SJSA1 (cell line): Measurements from ENCODE around the gene FANCC. TPM values are rescaled to one million over a fixed set of nuclear protein-coding genes. Genes with fewer than 3 reads are reported as not detected.
"Not testable (repeated sequence)": the region's sequence is repeated elsewhere in the genome, so short reads cannot be mapped to it uniquely, and the experiment has no call there.

Experiments used
- DNase-seq, 2 experiments: peaks; one replicate each; pipeline ENCODE4 v3.0.0-alpha.2; 2015 to 2020; ENCODE audit warnings: low spot score in 2 of 2, low read depth in 1 of 2
- H3K27ac ChIP-seq: fragments of 250-450 bp; sonication (Bioruptor Pico); 2 replicates; pipeline ENCODE4 v1.5.1; 2020; ENCODE audit warnings: mild to moderate bottlenecking, moderate library complexity
- H3K27me3 ChIP-seq: fragments of 250-450 bp; sonication (Bioruptor Pico); replicated peaks from 2 replicates; pipeline ENCODE4 v1.5.1; 2020; ENCODE audit warnings: mild to moderate bottlenecking, moderate library complexity
- H3K36me3 ChIP-seq: fragments of 250-450 bp; sonication (Bioruptor Pico); 2 replicates; pipeline ENCODE4 v1.5.1; 2020; ENCODE audit warnings: mild to moderate bottlenecking
- H3K4me1 ChIP-seq: fragments of 250-450 bp; sonication (Bioruptor Pico); replicated peaks from 2 replicates; pipeline ENCODE4 v1.6.1; 2021; ENCODE audit warnings: mild to moderate bottlenecking
- H3K4me3 ChIP-seq: fragments of 250-450 bp; sonication (Bioruptor Pico); 2 replicates; pipeline ENCODE4 v1.5.1; 2020; ENCODE audit warnings: mild to moderate bottlenecking
- H3K9me3 ChIP-seq: fragments of 250-450 bp; sonication (Bioruptor Pico); replicated peaks from 2 replicates; pipeline ENCODE4 v1.5.1; 2020; ENCODE audit warnings: mild to moderate bottlenecking
- total RNA-seq: library from RNA; depleted of rRNA; stranded (reverse); fragments of >200 nt; shearing (Covaris generic); gene quantifications from 2 replicates; pipeline ENCODE4 v1.2.3, GENCODE V29; 2014

The FANCC gene
- total RNA-seq, 1 experiment from 2014 or later, result 10.8 TPM

- Histone ChIP-seq H3K4me1 (peaks cover 14% of the 10 kb centered on the region), H3K27ac (no peak overlapping the region), H3K4me3 (no peak overlapping the region)
Measured at GRCh38 chr9:95284162-95285080, 33.1 kb downstream of the FANCC start.

GRCh38 chr9:95283673-95284072 lies 33.8 kb downstream of the FANCC start:
- Histone ChIP-seq H3K4me1 (peaks cover 14% of the 10 kb centered on the region), H3K9me3 (no peaks in the 10 kb centered on the region; the same call in 1 of the 2 replicates), H3K36me3 (no peaks in the 10 kb centered on the region), H3K4me3 (no peak overlapping the region), H3K27me3 (no peaks in the 10 kb centered on the region), H3K27ac (no peak overlapping the region)
- DNase-seq, result no peak

More at GRCh38 chr9:95284162-95285080, 33.1 kb downstream of the FANCC start:
- Histone ChIP-seq H3K9me3 (no peaks in the 10 kb centered on the region; the same call in 1 of the 2 replicates), H3K27me3 (no peaks in the 10 kb centered on the region), H3K36me3 (no peaks in the 10 kb centered on the region)
- DNase-seq, result no peak

- H3K4me1 ChIP-seq, result peaks cover 11% of the 10 kb centered on the region
- H3K27me3 ChIP-seq, result no peaks in the 10 kb centered on the region
- H3K9me3 ChIP-seq, result no peaks in the 10 kb centered on the region; the same call in 1 of the 2 replicates
- H3K36me3 ChIP-seq, result no peaks in the 10 kb centered on the region
- no peak overlapping the region for H3K27ac ChIP-seq
- DNase-seq, result no peak
- no peak overlapping the region for H3K4me3 ChIP-seq
Measured at GRCh38 chr9:95282332-95282731, 35.2 kb downstream of the FANCC start.

GRCh38 chr9:95280745-95281144 lies 36.8 kb downstream of the FANCC start:
- H3K4me1 ChIP-seq, result peaks cover 9% of the 10 kb centered on the region
- H3K27ac ChIP-seq, result no peak overlapping the region
- no peaks in the 10 kb centered on the region for H3K27me3 ChIP-seq
- no peak for DNase-seq
- no peaks in the 10 kb centered on the region; the same call in 1 of the 2 replicates for H3K9me3 ChIP-seq
- H3K4me3 ChIP-seq, result no peak overlapping the region
- no peaks in the 10 kb centered on the region for H3K36me3 ChIP-seq

GRCh38 chr9:95277509-95277908 lies 40.0 kb downstream of the FANCC start:
- H3K4me3 ChIP-seq, result no peak overlapping the region
- H3K27ac ChIP-seq, result no peak overlapping the region
- H3K9me3 ChIP-seq, result no peaks in the 10 kb centered on the region; the same call in 1 of the 2 replicates
- no peaks in the 10 kb centered on the region for H3K36me3 ChIP-seq
- no peak for DNase-seq
- no peaks in the 10 kb centered on the region for H3K4me1 ChIP-seq
- H3K27me3 ChIP-seq, result no peaks in the 10 kb centered on the region

GRCh38 chr9:95276395-95276954 lies 41.0 kb downstream of the FANCC start:
- H3K4me3 ChIP-seq, result no peak overlapping the region
- no peaks in the 10 kb centered on the region; the same call in 1 of the 2 replicates for H3K9me3 ChIP-seq
- no peaks in the 10 kb centered on the region for H3K4me1 ChIP-seq
- H3K36me3 ChIP-seq, result no peaks in the 10 kb centered on the region
- no peak for DNase-seq
- no peak overlapping the region for H3K27ac ChIP-seq
- H3K27me3 ChIP-seq, result no peaks in the 10 kb centered on the region

- not testable (repeated sequence) for H3K27ac ChIP-seq, H3K27me3 ChIP-seq, DNase-seq, H3K4me3 ChIP-seq, H3K36me3 ChIP-seq, H3K4me1 ChIP-seq, H3K9me3 ChIP-seq
Measured at GRCh38 chr9:95274160-95274559, 43.3 kb downstream of the FANCC start.

GRCh38 chr9:95273369-95274022 lies 44.0 kb downstream of the FANCC start:
- no peak for DNase-seq
- H3K4me3 ChIP-seq, result no peak overlapping the region
- no peaks in the 10 kb centered on the region; the same call in 1 of the 2 replicates for H3K4me1 ChIP-seq
- no peaks in the 10 kb centered on the region for H3K36me3 ChIP-seq
- no peaks in the 10 kb centered on the region for H3K9me3 ChIP-seq
- H3K27me3 ChIP-seq, result no peaks in the 10 kb centered on the region
- no peak overlapping the region for H3K27ac ChIP-seq

GRCh38 chr9:95272830-95273229 lies 44.7 kb downstream of the FANCC start:
- Histone ChIP-seq H3K9me3 (no peaks in the 10 kb centered on the region), H3K27me3 (no peaks in the 10 kb centered on the region), H3K27ac (no peak overlapping the region), H3K4me1 (no peaks in the 10 kb centered on the region; the same call in 1 of the 2 replicates), H3K36me3 (no peaks in the 10 kb centered on the region), H3K4me3 (no peak overlapping the region)
- no peak for DNase-seq

GRCh38 chr9:95270790-95271189 lies 46.7 kb downstream of the FANCC start:
- Histone ChIP-seq H3K36me3 (no peaks in the 10 kb centered on the region), H3K4me1 (no peaks in the 10 kb centered on the region; the same call in 1 of the 2 replicates), H3K27me3 (no peaks in the 10 kb centered on the region), H3K9me3 (no peaks in the 10 kb centered on the region), H3K4me3 (no peak overlapping the region), H3K27ac (no peak overlapping the region)
- no peak for DNase-seq

- H3K4me3 ChIP-seq, H3K27ac ChIP-seq, H3K9me3 ChIP-seq, DNase-seq, H3K36me3 ChIP-seq, H3K4me1 ChIP-seq, H3K27me3 ChIP-seq: not testable (repeated sequence)
Measured at GRCh38 chr9:95269803-95270773, 47.4 kb downstream of the FANCC start.

GRCh38 chr9:95268681-95269080 lies 48.8 kb downstream of the FANCC start:
- no peak for DNase-seq
- no peaks in the 10 kb centered on the region for H3K36me3 ChIP-seq
- no peak overlapping the region for H3K27ac ChIP-seq
- peaks cover 5% of the 10 kb centered on the region for H3K4me1 ChIP-seq
- H3K27me3 ChIP-seq, result no peaks in the 10 kb centered on the region
- no peak overlapping the region for H3K4me3 ChIP-seq
- no peaks in the 10 kb centered on the region for H3K9me3 ChIP-seq

GRCh38 chr9:95266649-95267048 lies 50.9 kb downstream of the FANCC start:
- Histone ChIP-seq H3K9me3 (no peaks in the 10 kb centered on the region), H3K27me3 (no peaks in the 10 kb centered on the region), H3K36me3 (no peaks in the 10 kb centered on the region), H3K4me3 (no peak overlapping the region), H3K27ac (no peak overlapping the region), H3K4me1 (peaks cover 10% of the 10 kb centered on the region)
- DNase-seq, result no peak
